IMR-90 (cell line): Measurements from ENCODE around the gene BCCIP.

Experiments
- CEBPB ChIP-seq: IDR thresholded peaks from 2 replicates; pipeline ENCODE4 v1.6.1; 2012; ENCODE audit warnings: low read depth, low read length, improper control_type of control experiment
- CHD1 ChIP-seq: IDR thresholded peaks from 2 replicates; pipeline ENCODE4 v1.6.1; 2012; ENCODE audit warnings: low read depth, low read length, improper control_type of control experiment
- ELK1 ChIP-seq: fragments of 150-350 bp; IDR thresholded peaks from 2 replicates; pipeline ENCODE4 v1.6.1; 2016; ENCODE audit warnings: low read depth, mild to moderate bottlenecking, low read length, moderate library complexity, borderline replicate concordance
- MAFK ChIP-seq: IDR thresholded peaks from 2 replicates; pipeline ENCODE4 v1.6.1; 2012; ENCODE audit warnings: low read depth, low read length, improper control_type of control experiment
- MXI1 ChIP-seq: IDR thresholded peaks from 2 replicates; pipeline ENCODE4 v1.6.1; 2012; ENCODE audit warnings: low read depth, mild to moderate bottlenecking, low read length, moderate library complexity, borderline replicate concordance
- NFE2L2 ChIP-seq: fragments of 150-350 bp; IDR thresholded peaks from 2 replicates; pipeline ENCODE4 v1.6.1; 2016; ENCODE audit warnings: low read depth, mild to moderate bottlenecking, low read length
- POLR2A ChIP-seq: IDR thresholded peaks from 2 replicates; pipeline ENCODE4 v1.6.1; 2012; ENCODE audit warnings: mild to moderate bottlenecking, low read depth, low read length
- RAD21 ChIP-seq: IDR thresholded peaks from 2 replicates; pipeline ENCODE4 v1.6.1; 2012; ENCODE audit warnings: low read length, improper control_type of control experiment
- RFX5 ChIP-seq: IDR thresholded peaks from 2 replicates; pipeline ENCODE4 v1.8.0; 2012; ENCODE audit warnings: low read depth, mild to moderate bottlenecking, low read length, moderate library complexity
- SMC3 ChIP-seq: fragments of 150-350 bp; IDR thresholded peaks from 2 replicates; pipeline ENCODE4 v1.6.1; 2016; ENCODE audit warnings: low read depth, mild to moderate bottlenecking, antibody characterized with exemption, low read length, moderate library complexity
- TF ChIP-seq, protein P1 (sequence below): conservative IDR thresholded peaks from 2 replicates; pipeline ENCODE4 v1.5.1; 2012; ENCODE audit warnings: mild to moderate bottlenecking, low read depth, low read length, improper control_type of control experiment
- TF ChIP-seq, protein P2 (sequence below): fragments of 150-350 bp; IDR thresholded peaks from 2 replicates; pipeline ENCODE4 v1.6.1; 2017; ENCODE audit warnings: mild to moderate bottlenecking, antibody characterized with exemption, low read length, low read depth

DNA sequence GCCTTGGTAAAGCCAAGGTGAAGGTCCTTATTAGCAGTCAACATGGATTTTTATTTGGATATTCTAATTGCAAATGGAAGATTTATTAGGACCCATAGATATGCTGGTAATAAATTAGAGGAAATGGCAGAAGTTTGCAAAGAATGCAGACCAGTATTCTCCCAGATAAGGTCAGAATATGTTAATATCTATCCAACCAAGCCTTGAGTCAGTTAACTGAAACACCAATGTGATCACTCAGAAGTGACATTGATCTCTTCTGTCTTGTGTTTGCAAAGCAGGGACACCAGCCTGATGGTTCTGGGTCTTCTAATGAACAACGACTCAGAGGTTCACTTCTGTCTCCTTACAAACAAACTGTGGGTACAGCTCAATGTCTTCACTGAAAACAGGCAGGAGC, 21.8 kb upstream of the BCCIP start:
- TF ChIP-seq POLR2A = no peak
- TF ChIP-seq, protein P1, sequence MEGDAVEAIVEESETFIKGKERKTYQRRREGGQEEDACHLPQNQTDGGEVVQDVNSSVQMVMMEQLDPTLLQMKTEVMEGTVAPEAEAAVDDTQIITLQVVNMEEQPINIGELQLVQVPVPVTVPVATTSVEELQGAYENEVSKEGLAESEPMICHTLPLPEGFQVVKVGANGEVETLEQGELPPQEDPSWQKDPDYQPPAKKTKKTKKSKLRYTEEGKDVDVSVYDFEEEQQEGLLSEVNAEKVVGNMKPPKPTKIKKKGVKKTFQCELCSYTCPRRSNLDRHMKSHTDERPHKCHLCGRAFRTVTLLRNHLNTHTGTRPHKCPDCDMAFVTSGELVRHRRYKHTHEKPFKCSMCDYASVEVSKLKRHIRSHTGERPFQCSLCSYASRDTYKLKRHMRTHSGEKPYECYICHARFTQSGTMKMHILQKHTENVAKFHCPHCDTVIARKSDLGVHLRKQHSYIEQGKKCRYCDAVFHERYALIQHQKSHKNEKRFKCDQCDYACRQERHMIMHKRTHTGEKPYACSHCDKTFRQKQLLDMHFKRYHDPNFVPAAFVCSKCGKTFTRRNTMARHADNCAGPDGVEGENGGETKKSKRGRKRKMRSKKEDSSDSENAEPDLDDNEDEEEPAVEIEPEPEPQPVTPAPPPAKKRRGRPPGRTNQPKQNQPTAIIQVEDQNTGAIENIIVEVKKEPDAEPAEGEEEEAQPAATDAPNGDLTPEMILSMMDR = no peak
- TF ChIP-seq MAFK = no peak
- no peak for TF ChIP-seq ELK1
- TF ChIP-seq RAD21 = no peak
- no peak for TF ChIP-seq CEBPB
- no peak for TF ChIP-seq CHD1
- no peak for TF ChIP-seq RFX5
- TF ChIP-seq SMC3 = no peak
- TF ChIP-seq, protein P2, sequence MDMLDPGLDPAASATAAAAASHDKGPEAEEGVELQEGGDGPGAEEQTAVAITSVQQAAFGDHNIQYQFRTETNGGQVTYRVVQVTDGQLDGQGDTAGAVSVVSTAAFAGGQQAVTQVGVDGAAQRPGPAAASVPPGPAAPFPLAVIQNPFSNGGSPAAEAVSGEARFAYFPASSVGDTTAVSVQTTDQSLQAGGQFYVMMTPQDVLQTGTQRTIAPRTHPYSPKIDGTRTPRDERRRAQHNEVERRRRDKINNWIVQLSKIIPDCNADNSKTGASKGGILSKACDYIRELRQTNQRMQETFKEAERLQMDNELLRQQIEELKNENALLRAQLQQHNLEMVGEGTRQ = no peak
- TF ChIP-seq MXI1 = no peak
- no peak for TF ChIP-seq NFE2L2
